Ovary (tissue), 3 donors: ENCODE data around the gene NOL6.

Experiments
- CTCF ChIP-seq, 3 donors: fragments of 450-650 bp in 2 of 3; fragments of 200-600 bp in 1 of 3; IDR thresholded peaks; one replicate each; pipeline versions ENCODE4 v1.5.1 to v1.8.0; 2016 to 2022; ENCODE audit warnings: antibody characterized with exemption in 3 of 3, mild to moderate bottlenecking in 1 of 3
- EP300 ChIP-seq: sonication (generic); formaldehyde crosslinking; IDR thresholded peaks from one replicate; pipeline ENCODE4 v1.6.1; 2017; ENCODE audit warnings: antibody characterized with exemption
- POLR2A ChIP-seq: fragments of 450-650 bp; IDR thresholded peaks from one replicate; pipeline ENCODE4 v1.6.1; 2017; ENCODE audit warnings: antibody characterized with exemption, mild to moderate bottlenecking, moderate library complexity
- donor health status: DM: no; HTN: no; CAD: no.

GRCh38 chr9:33449715-33450114 is 24.0 kb downstream of the NOL6 start:
- TF ChIP-seq CTCF (IDR thresholded peaks at IDR 0.05) (no peak), EP300 (no peak), POLR2A (no peak)
